NCI-H2227 (cell line): ENCODE measurements around the gene KLHDC4.
"Not testable (repeated sequence)": the region's sequence is repeated elsewhere in the genome, so short reads cannot be mapped to it uniquely, and the experiment has no call there.

Source experiments
- DNase-seq: peaks from one replicate; lab custom pipeline; 2025; ENCODE audit not compliant: unreplicated experiment; lab: John Stamatoyannopoulos, UW

The KLHDC4 gene

DNA sequence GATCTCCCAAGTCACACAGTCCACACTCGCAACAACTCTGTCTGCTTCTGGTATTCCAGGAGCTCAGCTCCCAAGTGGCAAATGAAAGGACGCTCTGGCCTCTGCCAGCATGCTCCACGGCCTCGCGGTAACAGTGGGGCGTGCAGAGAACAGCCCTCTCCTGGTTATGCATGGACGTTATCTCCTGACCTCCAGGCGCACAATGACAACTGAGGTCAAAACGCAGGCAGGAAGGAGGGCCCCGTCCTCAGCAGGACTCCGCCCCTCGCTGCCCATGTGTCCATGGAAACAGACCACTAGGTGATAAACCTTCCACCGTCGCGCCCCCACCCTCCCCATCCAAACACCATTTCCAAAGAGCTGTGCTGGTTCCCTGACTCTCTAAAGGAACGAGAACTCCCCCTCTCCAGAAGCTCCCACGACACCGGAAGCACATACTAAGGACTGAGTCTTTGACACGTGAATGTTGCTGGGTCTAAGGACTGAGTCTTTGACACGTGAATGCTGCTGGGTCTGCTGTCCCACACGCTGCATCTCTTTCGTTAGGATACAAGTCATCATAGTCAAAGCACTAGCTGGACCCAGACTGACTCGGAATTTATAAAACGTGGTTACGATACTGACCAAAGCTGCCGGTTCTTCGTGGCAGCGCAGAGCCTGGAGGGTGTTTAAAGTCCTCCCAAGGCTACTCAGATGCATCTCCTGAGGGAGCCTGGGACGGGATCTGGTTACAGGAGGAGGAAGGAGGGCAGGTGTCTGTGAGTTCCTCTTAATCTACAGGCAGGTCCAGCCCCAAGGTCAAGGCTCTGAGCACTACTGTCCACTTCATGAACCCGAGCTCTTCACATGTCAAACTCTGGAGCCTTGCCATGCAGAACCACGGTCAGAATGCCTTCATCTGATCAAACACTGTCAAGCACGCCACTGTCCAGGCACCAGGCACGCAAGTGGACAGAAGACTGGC, 43.9 kb downstream of the KLHDC4 start:
- no peak for DNase-seq

DNA sequence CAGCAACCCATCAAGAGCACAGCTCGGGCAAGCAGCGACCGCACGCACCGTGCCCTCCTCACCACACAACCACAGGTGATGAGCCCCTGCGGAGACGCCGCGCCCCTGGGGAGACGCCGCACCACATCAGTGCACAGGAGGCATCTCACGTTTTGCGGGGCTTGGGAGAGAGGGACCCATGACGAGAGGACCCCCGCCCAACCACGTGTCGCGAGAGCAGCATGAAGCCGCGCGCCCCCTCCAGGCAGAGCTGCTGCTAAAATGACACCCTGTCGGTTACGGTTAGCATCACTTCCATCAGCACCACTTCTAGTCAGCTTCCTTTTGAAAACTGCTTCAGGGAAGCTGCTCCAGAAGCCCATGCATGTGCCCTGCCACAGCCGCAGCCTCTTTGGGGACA, 45.3 kb downstream of the KLHDC4 start:
- no peak for DNase-seq

DNA sequence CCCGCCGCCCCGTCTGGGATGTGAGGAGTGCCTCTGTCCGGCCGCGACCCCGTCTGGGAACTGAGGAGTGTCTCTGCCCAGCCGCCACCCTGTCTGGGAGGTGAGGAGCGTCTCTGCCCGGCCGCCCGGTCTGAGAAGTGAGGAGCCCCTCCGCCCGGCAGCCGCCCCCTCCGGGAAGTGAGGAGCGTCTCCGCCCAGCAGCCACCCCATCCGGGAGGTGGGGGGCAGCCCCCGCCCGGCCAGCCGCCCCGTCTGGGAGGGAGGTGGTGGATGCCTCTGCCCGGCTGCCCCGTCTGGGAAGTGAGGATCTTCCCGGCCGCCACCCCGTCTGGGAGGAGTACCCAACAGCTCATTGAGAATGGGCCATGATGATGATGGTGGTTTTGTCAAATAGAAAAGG, 47.0 kb downstream of the KLHDC4 start:
- not testable (repeated sequence) for DNase-seq

DNA sequence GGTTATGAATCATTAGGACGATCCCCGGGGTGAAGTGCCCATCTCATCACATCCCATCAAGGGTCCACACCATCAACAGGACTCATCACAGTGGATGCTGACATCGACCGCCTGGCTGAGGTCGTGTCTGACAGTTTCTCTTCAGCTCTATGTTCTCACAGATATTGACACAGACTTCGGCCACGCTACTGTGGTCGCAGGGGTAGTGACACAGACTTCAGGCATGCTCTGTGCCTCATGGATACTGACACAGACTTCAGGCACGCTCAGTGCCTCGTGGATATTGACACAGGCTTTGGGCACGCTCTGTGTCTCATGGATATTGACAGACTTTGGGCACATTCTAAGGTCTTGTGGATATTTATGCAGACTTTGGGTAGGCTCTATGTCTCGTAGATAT, 50.1 kb downstream of the KLHDC4 start:
- DNase-seq = no peak

DNA sequence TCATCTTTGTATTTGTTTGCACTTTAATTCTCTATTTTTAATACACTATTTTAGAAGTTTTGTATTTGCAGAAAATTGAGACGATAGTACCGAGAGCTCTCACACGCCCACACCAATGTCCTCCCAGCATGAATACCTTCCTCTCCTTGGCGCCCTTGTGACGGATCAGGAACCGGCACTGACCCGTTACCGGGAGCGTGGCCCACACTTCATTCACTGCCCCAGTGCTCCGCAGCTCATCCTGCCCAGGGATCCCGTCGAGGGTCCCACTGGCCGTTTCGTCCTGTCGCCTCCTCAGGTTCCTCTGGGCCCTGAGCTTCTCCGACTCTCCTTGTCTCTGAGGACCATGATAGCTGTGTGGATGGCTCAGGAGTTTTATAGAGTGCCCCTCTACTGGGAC, 50.6 kb downstream of the KLHDC4 start:
- DNase-seq = no peak

DNA sequence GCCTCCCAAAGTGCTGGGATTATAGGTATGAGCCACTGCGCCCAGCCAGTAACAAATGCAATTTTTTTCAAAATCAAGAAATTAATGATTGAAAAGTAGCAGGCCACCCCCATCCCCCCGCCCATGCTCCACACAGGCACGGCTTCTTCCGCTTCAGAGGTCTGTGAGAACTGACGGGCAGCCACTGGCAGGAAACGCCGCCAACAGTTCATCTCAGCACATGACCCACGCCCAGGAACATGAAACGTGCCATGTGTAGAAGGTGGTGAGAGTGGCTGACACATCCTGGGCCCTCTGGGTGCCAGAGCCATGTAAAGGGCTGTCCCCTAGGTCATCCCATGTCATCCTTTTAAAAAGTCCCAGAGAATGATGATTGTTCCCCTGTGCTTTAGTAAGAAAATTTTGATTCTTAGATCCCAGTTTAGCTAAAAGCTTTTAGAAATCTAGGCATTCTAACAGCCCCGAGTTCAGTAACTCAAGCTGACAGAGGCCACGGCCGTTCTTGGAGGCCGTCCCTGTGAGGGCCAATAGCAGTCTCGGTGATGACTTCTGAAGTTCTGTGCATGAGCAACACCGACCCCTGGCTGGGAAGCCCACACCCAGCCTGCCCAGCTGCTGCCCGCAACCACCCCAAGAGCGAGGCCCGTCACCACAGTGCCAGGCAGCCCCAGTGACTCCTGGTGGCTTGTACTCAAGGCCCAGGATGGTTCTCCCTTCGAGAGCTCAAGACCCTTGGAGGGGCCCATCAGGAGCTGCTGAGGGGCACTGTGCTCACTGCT, 52.1 kb downstream of the KLHDC4 start:
- no peak for DNase-seq

DNA sequence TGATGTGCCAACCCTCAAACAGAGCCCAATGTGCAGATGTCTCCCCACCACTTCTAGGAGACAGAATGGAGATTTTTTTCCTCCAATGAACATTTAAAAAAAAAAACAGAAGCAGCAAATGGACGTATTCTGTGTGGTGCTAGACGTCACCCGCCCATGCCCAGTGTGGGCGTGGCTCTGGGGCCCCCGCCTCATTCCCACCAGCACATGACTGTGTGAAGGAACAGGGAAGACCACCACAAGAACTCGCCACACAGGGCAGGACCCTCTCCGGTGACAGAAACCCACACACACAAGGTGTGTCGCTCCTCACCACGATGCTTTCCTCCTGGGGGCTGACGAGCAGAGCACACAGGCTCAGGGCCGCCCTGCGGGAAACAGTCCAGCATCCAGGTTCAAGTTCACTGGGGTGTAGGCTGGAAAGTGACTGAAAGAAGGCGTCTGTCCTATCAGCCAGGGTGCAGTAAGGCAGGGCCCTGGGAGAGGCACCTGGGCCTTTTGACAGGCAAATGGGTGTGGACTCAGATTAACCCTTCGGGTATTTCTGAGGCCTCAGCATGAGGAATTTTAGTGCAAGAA, 53.5 kb downstream of the KLHDC4 start:
- no peak for DNase-seq

DNA sequence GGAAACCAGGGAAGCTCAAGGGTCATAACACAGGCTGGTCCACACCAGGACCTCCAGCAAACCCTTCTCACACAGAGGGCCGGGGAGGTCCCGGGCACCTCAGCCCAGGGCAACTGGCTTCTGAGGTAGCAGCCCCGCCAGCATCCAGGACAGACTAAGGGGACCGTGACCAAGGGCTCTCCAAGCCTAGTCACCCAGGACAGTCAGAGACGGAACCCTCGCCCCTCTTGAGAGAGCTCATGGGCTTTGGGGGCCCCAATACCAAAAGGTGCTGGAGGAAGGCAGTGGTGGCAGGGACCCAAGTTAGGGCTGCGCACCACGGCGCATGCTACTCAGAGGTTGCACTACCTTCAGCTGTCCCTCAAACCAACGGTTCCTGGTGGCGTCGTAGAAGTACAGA, 54.9 kb downstream of the KLHDC4 start:
- no peak for DNase-seq

DNA sequence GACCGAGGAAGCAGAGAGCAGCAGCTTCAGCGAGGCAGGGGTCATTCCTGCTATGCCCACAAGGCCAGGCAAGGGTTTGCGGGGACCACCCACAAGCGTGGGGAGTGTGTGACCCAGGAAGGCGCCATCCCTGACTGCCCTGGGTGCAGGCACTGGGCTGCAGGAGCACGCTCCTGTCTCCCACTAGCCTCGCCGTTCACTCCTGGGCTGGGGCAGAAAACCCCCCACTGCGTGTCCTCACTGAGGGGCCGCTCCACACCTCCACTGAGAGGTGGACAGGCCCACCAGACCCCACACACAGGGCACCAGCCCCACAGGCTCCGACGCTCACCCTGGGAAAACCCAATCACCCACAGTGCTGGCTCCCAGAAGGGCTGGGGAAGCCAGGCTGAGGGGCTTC, 56.1 kb downstream of the KLHDC4 start:
- DNase-seq = no peak

DNA sequence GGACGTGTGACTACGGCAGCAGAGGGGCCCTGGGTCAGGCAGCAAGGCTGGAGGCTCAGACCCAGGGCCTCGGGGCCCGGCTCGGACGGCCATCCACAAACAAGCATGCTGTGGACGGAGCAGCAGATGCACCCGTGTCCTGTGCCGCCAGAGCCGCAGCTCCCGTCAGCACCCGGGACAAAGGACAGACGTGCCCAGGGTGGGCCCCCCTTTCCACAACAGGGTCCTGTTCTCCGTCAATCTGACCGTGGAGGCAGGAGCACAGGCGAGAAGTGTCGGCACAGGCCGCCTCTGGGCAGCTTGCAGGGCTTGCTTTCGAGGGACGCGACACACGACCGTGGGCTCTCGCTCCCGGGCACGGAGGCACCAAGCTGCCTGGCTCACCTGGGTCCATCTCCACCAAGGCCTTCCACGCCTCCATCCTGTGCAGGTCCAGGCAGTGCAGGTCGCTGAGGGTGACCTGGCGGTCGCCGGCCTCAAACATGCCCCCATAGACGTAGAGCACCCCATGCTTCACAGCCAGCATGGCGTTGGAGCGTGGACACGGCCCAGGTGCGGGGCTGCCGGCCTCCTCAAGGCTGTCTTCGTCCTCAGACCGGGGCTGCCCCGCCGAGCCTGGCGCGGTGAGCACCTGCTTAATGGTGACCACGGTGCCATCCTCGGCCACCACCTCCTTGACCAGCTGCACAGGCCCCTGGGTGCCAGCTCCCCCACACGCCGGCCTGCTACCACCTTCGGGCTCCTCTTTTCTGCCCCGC, 56.7 kb downstream of the KLHDC4 start:
- no peak for DNase-seq

DNA sequence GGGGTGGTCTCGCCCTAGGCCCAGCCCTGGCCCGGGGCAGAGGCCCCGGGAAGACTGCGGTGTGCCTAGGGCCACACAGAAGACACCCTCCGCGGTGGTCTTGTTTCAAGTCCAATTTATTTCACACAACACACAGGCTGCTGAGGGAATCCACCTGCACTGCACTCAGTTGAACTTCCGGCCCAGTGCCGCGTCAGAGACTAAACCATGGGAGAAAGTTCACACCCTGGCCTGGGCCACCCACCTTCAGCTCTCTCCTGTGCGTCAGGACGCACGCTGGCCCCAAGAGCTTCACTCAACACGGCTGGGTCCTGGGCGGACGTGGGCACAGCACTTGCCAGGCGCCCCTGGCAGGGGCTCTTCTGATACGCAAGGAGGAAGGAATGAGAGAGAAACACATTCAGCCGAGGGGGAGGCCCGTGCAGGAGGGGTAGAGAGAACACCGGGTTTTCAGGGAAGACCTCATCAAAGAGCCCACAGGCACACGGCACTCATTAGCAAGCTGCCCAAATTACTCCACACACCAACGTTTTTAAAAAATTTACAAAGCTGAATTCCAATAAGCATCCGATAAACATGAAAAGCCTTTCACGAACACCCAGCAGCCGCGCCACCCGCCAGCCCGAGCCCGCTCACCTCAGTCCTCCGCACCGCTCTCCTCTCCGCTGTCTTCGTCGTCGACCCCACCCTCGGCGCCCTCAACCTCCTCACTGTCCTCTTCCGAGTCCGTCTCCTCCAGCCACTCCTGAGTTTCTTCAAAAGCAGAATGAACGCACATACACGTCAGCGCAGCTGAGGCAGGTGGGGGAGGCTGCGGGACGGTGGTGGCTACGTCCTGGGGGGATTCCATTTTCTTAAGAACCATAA, 57.8 kb downstream of the KLHDC4 start:
- no peak for DNase-seq

DNA sequence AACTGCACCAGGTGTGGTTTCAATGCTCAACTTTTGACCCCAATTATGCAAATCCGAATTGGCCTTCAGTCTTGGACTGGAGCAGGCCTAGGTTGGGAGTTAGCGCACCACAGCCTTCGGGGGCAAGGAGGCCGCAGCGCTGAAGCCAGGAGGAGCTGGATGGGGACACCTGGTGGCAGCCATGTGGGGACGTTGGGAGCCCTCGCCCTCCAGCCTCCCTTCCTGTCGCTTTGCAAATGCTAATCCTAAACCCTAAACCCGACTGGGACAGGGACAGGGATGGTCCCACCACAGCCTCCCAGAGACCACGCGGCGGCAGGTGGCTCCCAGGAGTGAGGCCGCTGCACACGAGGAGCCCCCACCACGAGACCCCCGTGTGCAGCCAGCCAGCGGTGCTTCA, 58.7 kb downstream of the KLHDC4 start:
- no peak for DNase-seq

DNA sequence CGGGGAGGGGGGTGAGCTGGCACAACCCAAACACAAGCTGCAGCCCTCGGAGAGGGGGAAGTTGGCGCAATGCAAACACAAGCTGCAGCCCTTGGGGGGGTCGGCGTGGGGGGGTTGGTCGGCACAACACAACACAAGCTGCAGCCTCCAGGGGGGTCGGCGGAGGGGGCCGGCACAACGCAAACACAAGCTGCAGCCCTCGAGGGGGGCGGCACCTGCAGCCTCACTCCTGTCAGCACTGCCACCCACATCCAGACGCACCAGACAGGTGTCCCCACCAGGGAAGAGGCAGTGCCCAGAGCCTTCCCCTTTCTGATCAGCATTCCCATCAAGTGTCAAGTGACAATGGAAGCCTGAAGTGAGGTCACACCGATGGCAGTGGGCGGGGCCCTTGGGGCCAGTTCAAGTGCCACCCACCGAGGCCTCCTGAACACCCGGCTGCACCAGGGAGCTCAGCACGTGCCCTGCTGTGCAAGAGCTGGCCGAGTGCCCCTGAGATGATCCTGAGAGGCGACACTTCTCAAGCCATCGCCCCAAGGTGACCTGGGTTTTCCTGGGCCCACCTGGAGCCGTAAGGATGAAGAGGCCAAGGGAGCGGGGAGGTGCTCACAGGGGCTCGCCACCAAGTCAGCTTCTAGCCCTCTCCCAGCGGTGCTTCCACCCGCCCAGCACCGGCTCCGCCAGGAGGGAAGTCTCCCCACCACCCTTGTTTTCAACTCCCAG, 59.3 kb downstream of the KLHDC4 start:
- peak; percentile 36 for DNase-seq

DNA sequence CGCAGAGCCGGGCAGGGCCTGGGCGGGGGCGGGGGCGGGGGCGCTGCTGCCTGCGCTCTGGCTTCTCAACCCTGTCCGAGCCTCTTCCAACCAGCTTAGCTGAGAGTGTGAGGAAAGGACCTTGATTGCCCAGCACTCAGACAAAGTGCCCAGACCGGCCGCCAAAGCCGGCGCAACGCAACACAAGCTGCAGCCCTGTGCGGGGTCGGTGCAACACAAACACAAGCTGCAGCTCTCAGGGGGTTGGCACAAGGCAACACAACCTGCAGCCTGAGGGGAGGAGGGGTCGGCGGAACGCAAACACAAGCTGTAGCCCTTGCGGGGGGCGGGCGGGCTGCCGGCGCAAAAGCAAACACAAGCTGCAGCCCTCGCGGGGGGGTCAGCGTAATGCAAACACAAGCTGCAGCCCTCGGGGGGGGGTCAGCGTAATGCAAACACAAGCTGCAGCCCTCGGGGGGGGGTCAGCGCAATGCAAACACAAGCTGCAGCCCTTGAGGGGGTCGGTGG, 60.0 kb downstream of the KLHDC4 start:
- peak; percentile 53 for DNase-seq

DNA sequence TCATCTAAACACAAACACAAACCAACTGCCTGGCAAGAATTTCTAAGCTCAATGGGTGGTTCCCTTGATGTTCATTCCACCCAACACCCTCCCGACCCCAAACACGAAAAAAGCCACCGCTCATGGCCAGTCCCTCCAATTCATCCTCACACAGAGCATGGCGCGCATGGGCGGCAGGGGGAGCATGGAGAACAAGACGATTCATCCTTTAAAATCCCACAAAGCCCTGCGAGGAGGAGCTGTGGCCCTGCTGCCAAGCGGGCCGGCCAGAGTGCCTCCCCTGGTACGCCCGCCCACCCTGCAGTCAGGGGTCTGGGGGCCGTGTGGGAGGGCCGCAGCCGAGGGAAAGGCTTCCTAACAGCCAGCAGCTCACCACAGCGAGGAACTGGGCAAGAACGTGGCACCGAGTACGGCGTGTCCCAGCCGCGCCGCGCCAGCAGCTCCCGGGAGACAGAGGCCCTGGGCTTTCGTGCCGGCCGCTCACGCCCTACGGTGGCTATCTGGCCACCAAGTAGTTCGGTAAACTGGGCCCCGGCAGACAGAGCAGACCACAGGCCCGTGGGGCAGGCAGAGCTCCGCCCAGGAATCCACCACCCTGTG, 60.9 kb downstream of the KLHDC4 start:
- no peak for DNase-seq

DNA sequence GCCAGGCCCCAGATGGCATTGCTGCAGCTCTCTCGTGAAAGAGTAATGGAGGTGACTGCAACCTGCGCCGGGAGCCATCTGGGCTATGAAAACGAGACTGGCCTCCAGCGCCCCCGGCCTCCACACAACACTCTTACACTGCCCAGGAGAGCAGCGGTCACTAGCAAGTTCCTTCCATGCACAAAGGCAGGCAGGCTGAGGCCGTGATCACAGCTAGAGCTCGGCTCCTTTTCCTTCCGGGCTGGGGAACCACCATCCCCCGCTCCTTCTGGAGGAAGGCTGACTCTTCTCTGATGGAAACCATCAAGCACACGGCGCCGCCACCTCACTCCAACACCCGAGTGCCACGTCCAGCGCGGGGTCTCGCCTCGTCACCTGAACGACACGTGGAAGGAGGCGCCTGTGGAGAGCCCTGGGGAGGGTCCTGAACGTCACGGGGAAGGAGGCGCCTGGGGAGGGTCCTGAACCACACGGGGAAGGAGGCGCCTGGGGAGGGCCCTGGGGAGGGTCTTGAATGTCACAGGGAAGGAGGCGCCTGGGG, 61.9 kb downstream of the KLHDC4 start:
- no peak for DNase-seq

DNA sequence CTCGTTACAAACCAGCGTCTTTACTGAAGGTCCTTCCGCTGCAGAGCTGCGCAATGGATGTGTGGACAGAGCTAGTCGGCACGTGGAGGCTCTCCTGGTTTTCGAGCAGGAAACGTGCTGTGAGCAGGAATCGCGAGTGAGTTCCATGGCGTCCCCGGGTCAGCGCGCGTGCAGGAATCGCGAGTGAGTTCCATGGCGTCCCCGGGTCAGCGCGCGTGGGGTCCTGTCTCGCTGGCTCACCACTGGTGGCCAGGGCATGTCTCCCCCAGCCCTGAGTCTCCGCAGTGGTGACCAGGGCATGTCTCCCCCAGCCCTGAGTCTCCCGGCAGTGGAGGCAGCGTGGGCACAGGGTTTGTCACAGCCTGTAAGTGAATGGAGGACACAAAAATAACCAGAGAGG, 62.7 kb downstream of the KLHDC4 start:
- DNase-seq = no peak

DNA sequence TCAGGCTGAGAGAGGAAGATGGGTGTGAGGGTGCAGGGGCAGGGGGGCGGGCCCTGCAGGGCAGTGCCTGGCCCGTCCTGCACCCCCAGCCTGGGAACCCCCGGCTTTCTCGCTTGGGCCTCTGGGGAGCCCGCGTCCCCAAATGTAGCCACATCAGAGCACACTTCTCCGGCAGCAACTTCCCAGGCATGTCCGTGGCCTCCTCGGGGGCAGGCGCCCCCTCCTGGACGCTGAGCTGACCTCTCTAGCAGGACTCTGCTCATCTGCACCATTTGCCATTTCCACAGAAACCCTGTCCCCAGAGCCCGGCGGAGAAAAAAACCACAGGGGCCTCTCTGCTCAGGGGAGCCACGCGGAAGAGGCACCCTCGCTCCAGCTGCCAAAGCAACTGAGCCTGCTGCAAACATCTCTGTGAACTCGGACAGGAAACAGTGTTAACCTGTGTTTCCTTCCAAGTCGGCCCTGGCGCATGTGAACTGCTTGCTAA, 63.4 kb downstream of the KLHDC4 start:
- no peak for DNase-seq
